Subcutaneous abdominal adipose tissue (tissue), 5 donors: Measurements from ENCODE around the gene MYOD1.
A peak's percentile ranks its signal among the peaks of the same experiment; 100 is the strongest.

ENCODE experiments used
- H3K27ac ChIP-seq: one replicate; pipeline ENCODE4 v1.7.0; 2013; ENCODE audit warnings: low read depth, mild to moderate bottlenecking, inconsistent platforms, low read length, moderate library complexity
- H3K27me3 ChIP-seq, 5 donors: one replicate each; pipeline ENCODE4 v1.7.0; 2013; ENCODE audit warnings: low read length in 5 of 5, inconsistent platforms in 1 of 5; ENCODE audit not compliant: control insufficient read depth in 5 of 5, insufficient read depth in 4 of 5
- H3K36me3 ChIP-seq, 5 donors: one replicate each; pipeline ENCODE4 v1.7.0; 2013; ENCODE audit warnings: low read length in 5 of 5; ENCODE audit not compliant: control insufficient read depth in 5 of 5, insufficient read depth in 5 of 5
- H3K4me1 ChIP-seq, 5 donors: one replicate each; pipeline ENCODE4 v1.7.0; 2013; ENCODE audit warnings: low read length in 5 of 5, mild to moderate bottlenecking in 3 of 5, moderate library complexity in 1 of 5; ENCODE audit not compliant: control insufficient read depth in 5 of 5, insufficient read depth in 5 of 5
- H3K4me3 ChIP-seq, 5 donors: one replicate each; pipeline ENCODE4 v1.7.0; 2013; ENCODE audit warnings: low read length in 5 of 5, low read depth in 1 of 5
- H3K9ac ChIP-seq, 5 donors: one replicate each; pipeline ENCODE4 v1.7.0; 2013; ENCODE audit warnings: low read length in 5 of 5, mild to moderate bottlenecking in 4 of 5, moderate library complexity in 3 of 5
- H3K9me3 ChIP-seq, 5 donors: one replicate each; pipeline ENCODE4 v1.7.0; 2013; ENCODE audit warnings: low read length in 5 of 5; ENCODE audit not compliant: control insufficient read depth in 5 of 5
- donor health status: healthy.
- donor health status: healthy.
- donor health status: healthy.
- donor health status: healthy.
- donor health status: healthy.

Gene MYOD1

GRCh38 chr11:17733261-17733660, 13.9 kb downstream of the MYOD1 start:
- Histone ChIP-seq H3K27me3 (peaks cover 31 to 58% (median 47%) of the 10 kb centered on the region in 5 donors), H3K4me3 (no peak overlapping the region), H3K9me3 (no peaks in the 10 kb centered on the region), H3K9ac (no peak overlapping the region), H3K27ac (no peak overlapping the region), H3K36me3 (no peaks in the 10 kb centered on the region), H3K4me1 (peaks cover 1 to 20% (median 11%) of the 10 kb centered on the region in 5 donors)

GRCh38 chr11:17734418-17734911, 15.1 kb downstream of the MYOD1 start, which contains the start of gene KCNC1:
TSS of gene KCNC1 (plus strand) at chr11:17734781. CDS start at chr11:17736003, 1,222 bp downstream.
- H3K27ac ChIP-seq = no peak within 1 kb of the TSS
- no peak within 1 kb of the TSS for H3K9ac ChIP-seq
- peaks cover 38 to 69% (median 59%) of the 10 kb centered on the region in 5 donors for H3K27me3 ChIP-seq
- H3K4me3 ChIP-seq = peak within 1 kb of the TSS; percentile 2 to 58 (median 26)
- H3K36me3 ChIP-seq = no peaks in the 10 kb centered on the region
- H3K9me3 ChIP-seq = peaks cover 0 to under 1% (median 0%) of the 10 kb centered on the region in 5 donors
- peaks cover 1 to 20% (median 11%) of the 10 kb centered on the region in 5 donors for H3K4me1 ChIP-seq

GRCh38 chr11:17734986-17735817, 15.8 kb downstream of the MYOD1 start:
- H3K4me1 ChIP-seq = peaks cover 1 to 20% (median 11%) of the 10 kb centered on the region in 5 donors
- H3K27me3 ChIP-seq = peaks cover 35 to 72% (median 60%) of the 10 kb centered on the region in 5 donors
- H3K9ac ChIP-seq = no peak overlapping the region
- H3K9me3 ChIP-seq = peaks cover 0 to 3% (median 0%) of the 10 kb centered on the region in 5 donors
- H3K4me3 ChIP-seq = peak overlapping the region in 4 of 5 donors; percentile 11 to 58 (median 32)
- no peak overlapping the region for H3K27ac ChIP-seq
- H3K36me3 ChIP-seq = no peaks in the 10 kb centered on the region

GRCh38 chr11:17735818-17736578, 16.6 kb downstream of the MYOD1 start:
- Histone ChIP-seq H3K36me3 (no peaks in the 10 kb centered on the region), H3K9me3 (peaks cover 0 to 3% (median 0%) of the 10 kb centered on the region in 5 donors), H3K27ac (no peak overlapping the region), H3K9ac (no peak overlapping the region), H3K4me1 (peaks cover 1 to 20% (median 11%) of the 10 kb centered on the region in 5 donors), H3K27me3 (peaks cover 37 to 76% (median 66%) of the 10 kb centered on the region in 5 donors), H3K4me3 (no peak overlapping the region)

GRCh38 chr11:17736579-17736893, 17.2 kb downstream of the MYOD1 start:
- no peak overlapping the region for H3K9ac ChIP-seq

GRCh38 chr11:17736930-17737817, 17.8 kb downstream of the MYOD1 start:
- Histone ChIP-seq H3K4me3 (no peak overlapping the region), H3K27ac (no peak overlapping the region), H3K9ac (no peak overlapping the region), H3K36me3 (no peaks in the 10 kb centered on the region), H3K4me1 (peaks cover 1 to 20% (median 11%) of the 10 kb centered on the region in 5 donors), H3K9me3 (peaks cover 0 to 3% (median 0%) of the 10 kb centered on the region in 5 donors), H3K27me3 (peaks cover 37 to 82% (median 66%) of the 10 kb centered on the region in 5 donors)

More at GRCh38 chr11:17736579-17736893, 17.2 kb downstream of the MYOD1 start:
- Histone ChIP-seq H3K27me3 (peaks cover 37 to 77% (median 66%) of the 10 kb centered on the region in 5 donors), H3K4me1 (peaks cover 1 to 20% (median 11%) of the 10 kb centered on the region in 5 donors), H3K36me3 (no peaks in the 10 kb centered on the region), H3K27ac (no peak overlapping the region), H3K4me3 (no peak overlapping the region), H3K9me3 (peaks cover 0 to 3% (median 0%) of the 10 kb centered on the region in 5 donors)

GRCh38 chr11:17738151-17738973, 19.0 kb downstream of the MYOD1 start:
- peaks cover 0 to 3% (median 0%) of the 10 kb centered on the region in 5 donors for H3K9me3 ChIP-seq
- peaks cover 1 to 20% (median 11%) of the 10 kb centered on the region in 5 donors for H3K4me1 ChIP-seq
- H3K9ac ChIP-seq = no peak overlapping the region
- no peak overlapping the region for H3K27ac ChIP-seq
- H3K36me3 ChIP-seq = no peaks in the 10 kb centered on the region
- H3K4me3 ChIP-seq = no peak overlapping the region
- peaks cover 37 to 76% (median 56%) of the 10 kb centered on the region in 5 donors for H3K27me3 ChIP-seq

GRCh38 chr11:17739945-17740338, 20.6 kb downstream of the MYOD1 start:
- no peak overlapping the region for H3K4me3 ChIP-seq
- H3K9ac ChIP-seq = no peak overlapping the region
- H3K27me3 ChIP-seq = peaks cover 37 to 69% (median 52%) of the 10 kb centered on the region in 5 donors
- peaks cover 0 to 12% (median 5%) of the 10 kb centered on the region in 5 donors for H3K4me1 ChIP-seq
- no peaks in the 10 kb centered on the region for H3K36me3 ChIP-seq
- no peak overlapping the region for H3K27ac ChIP-seq
- peaks cover 0 to 3% (median 0%) of the 10 kb centered on the region in 5 donors for H3K9me3 ChIP-seq
